CD1c-positive myeloid dendritic cell (primary cell): ENCODE data around the gene SETBP1.

Source experiments
- DNase-seq: peaks from one replicate; pipeline ENCODE4 v3.0.0-alpha.2; 2016; ENCODE audit errors: extremely low spot score

SETBP1 gene

DNA sequence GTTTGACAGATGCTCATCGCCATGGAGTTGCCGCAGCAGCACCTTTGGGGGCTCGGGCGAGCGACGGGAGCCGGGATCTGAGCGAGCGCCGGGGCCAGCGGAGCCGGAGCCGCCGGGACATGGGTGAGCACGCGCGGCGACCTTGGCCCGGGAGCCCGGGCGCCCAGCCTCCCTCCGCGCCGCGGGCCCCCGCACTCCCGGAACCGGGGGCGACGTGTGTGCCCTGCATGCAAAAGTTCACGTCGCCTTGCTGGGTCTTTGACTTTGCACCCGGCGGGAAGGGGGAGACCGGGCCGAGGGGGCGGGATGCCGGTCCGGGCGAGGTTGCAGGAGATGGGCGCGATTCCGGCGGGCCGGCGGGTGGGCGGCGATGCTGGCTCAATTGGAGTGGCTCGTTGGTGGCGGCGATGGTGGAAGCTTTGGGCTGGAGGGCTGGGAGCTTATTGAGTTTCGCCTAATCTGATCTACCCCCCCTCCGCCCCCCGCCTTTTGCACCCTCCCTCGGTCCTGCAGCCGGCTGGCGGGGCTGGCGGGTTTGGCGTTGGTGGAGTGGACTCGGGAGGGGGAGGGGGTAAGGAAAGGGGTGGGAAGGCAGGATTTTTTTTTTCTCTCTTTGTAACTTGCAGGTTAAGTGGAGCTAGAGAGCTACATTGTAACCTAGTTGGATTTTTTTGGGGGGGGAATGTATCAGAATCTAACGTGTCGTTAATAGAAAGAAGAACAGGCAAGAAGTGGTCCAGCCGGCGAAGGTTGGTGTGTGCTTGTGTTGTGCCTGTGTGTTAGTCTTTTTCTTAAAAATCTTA lies at the start of gene SETBP1:
Gene SETBP1 (plus strand): TSS at position 616 of the 803 bp plus-strand sequence. CDS start 20,459 bp downstream, outside the sequence.
- DNase-seq, result peak; percentile 35

- DNase-seq, result no peak
These were observed 48.1 kb upstream of the SETBP1 start for GRCh38 chr18:44632469-44633145.

DNA sequence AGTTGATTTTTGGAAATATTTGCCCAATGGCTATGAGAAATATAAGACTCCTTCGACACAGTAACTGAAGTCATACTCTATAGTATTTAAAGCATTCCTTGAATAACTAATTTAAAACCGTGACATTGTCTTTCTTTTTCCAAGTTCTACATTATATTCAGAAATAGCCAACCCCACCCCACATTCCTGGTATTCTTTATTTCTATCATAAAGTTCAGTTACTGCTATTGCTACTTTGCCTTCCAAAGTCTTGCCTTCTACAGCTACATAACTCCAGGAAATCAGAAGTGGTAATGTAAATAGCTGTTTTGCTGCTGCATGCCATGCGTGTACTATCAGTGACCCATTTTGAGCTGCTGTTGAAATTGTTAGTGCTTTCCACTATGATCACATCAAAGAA lies 45.1 kb upstream of the SETBP1 start:
- DNase-seq, result no peak

DNA sequence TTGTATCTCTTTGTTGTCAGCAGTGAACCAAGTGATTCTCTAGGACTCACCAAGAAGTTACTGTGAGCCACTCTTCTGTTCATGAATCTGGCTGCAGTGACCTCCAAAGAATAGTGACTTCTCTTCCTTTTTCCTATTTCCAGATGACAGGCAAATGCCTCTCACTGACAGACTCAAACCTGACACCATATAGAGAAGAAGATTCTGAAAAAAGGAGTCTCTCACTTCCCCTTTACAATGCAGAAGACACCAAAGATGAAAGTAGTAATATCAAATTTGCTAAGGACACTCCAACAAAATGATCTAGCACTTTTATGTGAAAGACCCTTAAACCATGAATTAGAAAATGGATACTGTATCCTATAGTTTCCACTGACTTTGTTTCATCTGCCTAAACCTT lies 44.4 kb upstream of the SETBP1 start:
- DNase-seq, result peak; percentile 16

- DNase-seq, result no peak
These were observed 43.3 kb upstream of the SETBP1 start for GRCh38 chr18:44637210-44638033.

DNA sequence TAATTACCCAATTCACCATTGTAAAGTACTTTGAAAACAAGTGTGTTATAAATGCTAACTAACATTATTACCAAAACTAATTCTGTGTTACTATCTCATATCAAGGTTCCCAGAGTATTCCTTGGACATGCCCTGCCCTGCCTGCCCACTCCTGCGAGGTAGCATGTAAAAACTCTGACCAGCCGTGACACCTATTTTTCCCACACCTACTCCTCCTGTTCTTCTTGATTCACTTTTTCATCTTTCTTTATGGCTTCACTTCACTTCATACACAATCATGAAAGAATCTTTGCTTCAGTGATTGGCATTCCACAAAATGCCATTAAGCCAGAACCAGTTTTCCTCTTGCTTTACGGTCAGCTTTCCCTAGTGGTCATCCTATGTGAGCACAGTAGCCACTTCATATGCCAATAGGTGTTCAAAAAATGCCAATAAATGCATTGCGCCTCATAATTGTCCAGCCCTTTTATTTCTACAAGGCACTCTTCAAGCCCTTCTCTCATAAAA lies 42.6 kb upstream of the SETBP1 start:
- DNase-seq, result no peak

GRCh38 chr18:44638811-44639210 lies 41.9 kb upstream of the SETBP1 start:
- DNase-seq, result no peak

GRCh38 chr18:44643004-44643403 lies 37.7 kb upstream of the SETBP1 start:
- DNase-seq, result no peak

DNA sequence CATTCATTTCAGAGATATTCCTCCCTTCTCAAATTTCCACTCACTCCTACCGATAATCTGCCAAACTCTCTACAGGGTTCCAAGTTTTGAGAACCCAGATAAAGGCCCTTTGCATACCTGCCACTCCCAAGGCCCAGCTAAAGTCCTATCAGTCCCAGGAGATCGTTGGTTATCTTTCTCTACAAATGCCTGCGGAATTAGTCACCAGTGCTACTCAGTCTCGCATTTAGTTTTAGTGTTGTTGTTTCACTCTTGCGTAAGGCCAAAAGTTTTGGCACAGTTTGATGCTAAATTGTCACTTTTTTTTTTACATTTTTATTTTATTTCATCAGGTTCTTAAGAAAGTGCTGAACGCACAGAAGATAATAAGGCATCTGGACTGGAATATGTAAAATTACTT lies 29.2 kb upstream of the SETBP1 start:
- DNase-seq, result no peak

GRCh38 chr18:44651918-44652572 lies 28.6 kb upstream of the SETBP1 start:
- DNase-seq, result no peak

DNA sequence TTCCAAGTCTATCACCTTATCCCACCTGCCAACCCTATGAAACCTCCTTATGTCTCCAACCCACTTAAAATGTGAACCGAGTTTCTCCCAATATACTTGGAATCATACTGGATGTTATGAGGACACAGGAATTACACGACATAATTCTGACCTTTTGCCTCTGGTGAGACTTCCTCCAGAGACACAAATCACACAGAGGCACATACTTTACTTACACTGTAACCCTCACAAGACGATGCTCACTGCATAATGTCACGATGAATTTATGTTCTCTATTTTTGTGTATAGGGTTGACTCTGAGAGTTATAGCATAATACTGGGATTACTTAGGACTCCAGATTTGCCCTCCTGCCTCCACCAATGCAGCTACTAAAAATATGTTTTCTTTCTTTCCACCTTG lies 28.0 kb upstream of the SETBP1 start:
- DNase-seq, result no peak

DNA sequence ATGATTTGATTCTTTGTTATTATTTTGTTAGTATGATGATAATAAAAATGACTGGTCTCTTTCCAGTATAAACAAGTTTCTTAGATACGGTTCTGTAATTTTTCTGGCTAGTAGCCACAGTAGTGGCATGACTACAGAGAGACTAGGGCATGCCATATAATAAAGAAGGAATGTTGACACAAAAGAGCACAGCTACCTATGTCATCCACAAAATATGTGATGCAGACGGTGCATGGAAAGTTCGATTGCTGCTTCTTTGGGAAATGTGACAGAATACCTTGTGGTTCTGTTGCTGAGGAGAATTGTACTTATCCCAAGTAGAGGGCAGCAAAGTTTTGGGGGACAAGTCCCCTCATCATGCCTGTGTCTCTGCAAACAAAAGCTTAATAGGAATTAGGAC lies 26.1 kb upstream of the SETBP1 start:
- no peak for DNase-seq

GRCh38 chr18:44655435-44655834 lies 25.3 kb upstream of the SETBP1 start:
- DNase-seq, result no peak

- DNase-seq, result no peak
These were observed 20.9 kb upstream of the SETBP1 start for GRCh38 chr18:44659771-44660170.

DNA sequence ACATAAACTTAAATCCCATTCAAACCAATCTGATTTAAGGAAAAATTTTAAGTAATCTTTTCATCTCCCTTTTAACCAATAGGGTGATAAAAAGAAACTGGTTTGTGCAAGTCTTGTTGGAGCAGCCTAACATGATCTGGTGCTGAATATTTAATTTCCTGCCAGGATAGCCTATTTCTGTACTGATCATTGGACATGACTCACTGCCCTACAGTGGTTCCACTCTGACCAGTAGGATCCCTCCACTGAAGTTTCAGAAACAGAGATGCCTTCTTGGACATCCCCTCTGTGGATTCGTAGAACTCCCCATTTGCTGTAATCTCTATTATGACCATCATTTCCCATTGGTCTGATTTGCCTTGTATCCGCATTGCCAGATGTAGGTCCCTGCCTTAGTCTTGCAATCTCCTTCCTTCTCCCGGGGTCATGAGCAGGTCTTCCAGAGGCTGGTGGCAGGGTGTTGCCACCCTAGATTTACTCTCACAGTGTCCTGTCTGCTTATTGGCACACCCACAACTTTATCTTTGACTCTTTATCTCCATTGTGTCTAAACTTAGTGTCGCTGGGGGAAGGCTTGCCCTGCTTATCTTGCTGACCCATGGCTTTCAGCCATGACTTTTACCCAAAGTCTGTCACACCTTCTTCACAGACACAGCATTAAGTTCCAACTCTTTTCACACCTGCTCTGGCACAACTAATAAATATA lies 12.3 kb upstream of the SETBP1 start:
- DNase-seq, result no peak

- DNase-seq, result peak; percentile 25
These were observed 8.8 kb upstream of the SETBP1 start for GRCh38 chr18:44671914-44672313.

GRCh38 chr18:44672506-44672905 lies 8.2 kb upstream of the SETBP1 start:
- no peak for DNase-seq

- DNase-seq, result no peak
These were observed 7.3 kb upstream of the SETBP1 start for GRCh38 chr18:44673256-44673880.

DNA sequence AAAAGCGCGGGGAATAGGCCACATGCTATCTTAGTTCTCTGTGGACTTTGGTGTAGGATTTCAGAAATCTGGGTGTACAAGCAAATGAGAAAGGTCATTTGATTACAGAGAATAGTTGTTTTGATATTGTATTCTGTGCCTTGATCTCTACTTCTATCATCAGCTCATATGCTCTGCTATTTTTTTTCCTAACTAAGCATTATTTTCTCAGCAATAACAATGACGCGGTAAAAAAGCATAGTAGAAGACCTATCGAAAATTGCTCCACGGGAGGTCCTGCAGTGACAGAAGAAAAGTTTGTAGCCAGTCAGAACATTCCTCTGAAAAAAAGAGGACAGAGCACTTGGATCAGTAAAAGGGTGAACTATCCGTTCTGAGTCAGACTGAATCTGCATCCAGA lies 2.8 kb upstream of the SETBP1 start:
- DNase-seq, result no peak

GRCh38 chr18:44678725-44679055 lies 2.0 kb upstream of the SETBP1 start:
- DNase-seq, result no peak
